ENCODE data around the gene MYCBPAP. TPM values are rescaled to one million over a fixed set of nuclear protein-coding genes. Genes with fewer than 3 reads are reported as not detected.

The MYCBPAP gene
- total RNA-seq, 1 experiment from 2014 or later: 2.7 TPM

- Mint-ChIP-seq H3K4me3 (ENCODE audit: unreplicated experiment) (no peak overlapping the region), H3K27me3 (ENCODE audit: insufficient read depth, unreplicated experiment) (no peaks in the 10 kb centered on the region), H3K9me3 (ENCODE audit: unreplicated experiment) (no peaks in the 10 kb centered on the region), H3K27ac (ENCODE audit: unreplicated experiment) (peak overlapping the region; percentile 0), H3K36me3 (ENCODE audit: insufficient read depth, unreplicated experiment) (peaks cover 19% of the 10 kb centered on the region), H3K4me1 (ENCODE audit: low read depth, unreplicated experiment) (no peaks in the 10 kb centered on the region)
- H3K27me3 ChIP-seq (replicated peaks; ENCODE audit: control insufficient read depth, insufficient read depth, low read length): no peaks in the 10 kb centered on the region
- H3K4me3 ChIP-seq (ENCODE audit: low read depth, low read length): no peak overlapping the region
- H3K9me3 ChIP-seq: no peaks in the 10 kb centered on the region
- ChIA-PET CTCF (interaction anchor here (0.6 to 1.3 kb wide), 3 partner anchors 11 to 70 kb away, joined by 3 to 4 read pairs (median 4); partner anchors contain the start of gene LRRC59), POLR2A (no interaction called here)
- no TSS peak for BruUV-seq (replicated peaks)
- H3K4me1 ChIP-seq: no peaks in the 10 kb centered on the region
- H3K36me3 ChIP-seq (ENCODE audit: control insufficient read depth, insufficient read depth, low read length): no peaks in the 10 kb centered on the region; the same call in 1 of the 2 replicates
- TF ChIP-seq, protein P1, sequence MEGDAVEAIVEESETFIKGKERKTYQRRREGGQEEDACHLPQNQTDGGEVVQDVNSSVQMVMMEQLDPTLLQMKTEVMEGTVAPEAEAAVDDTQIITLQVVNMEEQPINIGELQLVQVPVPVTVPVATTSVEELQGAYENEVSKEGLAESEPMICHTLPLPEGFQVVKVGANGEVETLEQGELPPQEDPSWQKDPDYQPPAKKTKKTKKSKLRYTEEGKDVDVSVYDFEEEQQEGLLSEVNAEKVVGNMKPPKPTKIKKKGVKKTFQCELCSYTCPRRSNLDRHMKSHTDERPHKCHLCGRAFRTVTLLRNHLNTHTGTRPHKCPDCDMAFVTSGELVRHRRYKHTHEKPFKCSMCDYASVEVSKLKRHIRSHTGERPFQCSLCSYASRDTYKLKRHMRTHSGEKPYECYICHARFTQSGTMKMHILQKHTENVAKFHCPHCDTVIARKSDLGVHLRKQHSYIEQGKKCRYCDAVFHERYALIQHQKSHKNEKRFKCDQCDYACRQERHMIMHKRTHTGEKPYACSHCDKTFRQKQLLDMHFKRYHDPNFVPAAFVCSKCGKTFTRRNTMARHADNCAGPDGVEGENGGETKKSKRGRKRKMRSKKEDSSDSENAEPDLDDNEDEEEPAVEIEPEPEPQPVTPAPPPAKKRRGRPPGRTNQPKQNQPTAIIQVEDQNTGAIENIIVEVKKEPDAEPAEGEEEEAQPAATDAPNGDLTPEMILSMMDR (IDR thresholded peaks at IDR 0.05; ENCODE audit: insufficient read depth in 1 of 2, low read depth in 1 of 2, low read length in 1 of 2, severe bottlenecking in 1 of 2, unreplicated experiment in 1 of 2): no peak
- intact Hi-C loops (cut with micrococcal nuclease; ENCODE audit: unreplicated experiment): no loop called here
- no peak for DNase-seq
Observed at GRCh38 chr17:50467114-50467854, 41.0 kb upstream of the MYCBPAP start.

GRCh38 chr17:50467855-50468303, 40.4 kb upstream of the MYCBPAP start:
- no peak for DNase-seq
- POLR2A ChIA-PET: interaction anchor here (0.6 kb wide), 2 partner anchors 10 to 104 kb away, joined by 3 read pairs; no protein-coding TSS in a partner anchor
- no peaks in the 10 kb centered on the region for H3K27me3 ChIP-seq (replicated peaks; ENCODE audit: control insufficient read depth, insufficient read depth, low read length)
- intact Hi-C loops (cut with micrococcal nuclease; ENCODE audit: unreplicated experiment): no loop called here
- no peaks in the 10 kb centered on the region for H3K4me1 ChIP-seq
- Mint-ChIP-seq H3K27me3 (ENCODE audit: insufficient read depth, unreplicated experiment) (no peaks in the 10 kb centered on the region), H3K9me3 (ENCODE audit: unreplicated experiment) (no peaks in the 10 kb centered on the region), H3K27ac (ENCODE audit: unreplicated experiment) (no peak overlapping the region), H3K4me1 (ENCODE audit: low read depth, unreplicated experiment) (no peaks in the 10 kb centered on the region), H3K36me3 (ENCODE audit: insufficient read depth, unreplicated experiment) (peaks cover 19% of the 10 kb centered on the region), H3K4me3 (ENCODE audit: unreplicated experiment) (no peak overlapping the region)
- no peaks in the 10 kb centered on the region; the same call in 1 of the 2 replicates for H3K36me3 ChIP-seq (ENCODE audit: control insufficient read depth, insufficient read depth, low read length)
- TF ChIP-seq, protein P1 (IDR thresholded peaks at IDR 0.05; ENCODE audit: insufficient read depth in 1 of 2, low read depth in 1 of 2, low read length in 1 of 2, severe bottlenecking in 1 of 2, unreplicated experiment in 1 of 2): no peak
- BruUV-seq (replicated peaks): no TSS peak
- no peak overlapping the region for H3K4me3 ChIP-seq (ENCODE audit: low read depth, low read length)
- H3K9me3 ChIP-seq: no peaks in the 10 kb centered on the region
- CTCF ChIA-PET: interaction anchor here (0.6 to 1.3 kb wide), 3 partner anchors 12 to 316 kb away, joined by 3 to 4 read pairs (median 3); partner anchors contain the start of gene LRRC59

DNA sequence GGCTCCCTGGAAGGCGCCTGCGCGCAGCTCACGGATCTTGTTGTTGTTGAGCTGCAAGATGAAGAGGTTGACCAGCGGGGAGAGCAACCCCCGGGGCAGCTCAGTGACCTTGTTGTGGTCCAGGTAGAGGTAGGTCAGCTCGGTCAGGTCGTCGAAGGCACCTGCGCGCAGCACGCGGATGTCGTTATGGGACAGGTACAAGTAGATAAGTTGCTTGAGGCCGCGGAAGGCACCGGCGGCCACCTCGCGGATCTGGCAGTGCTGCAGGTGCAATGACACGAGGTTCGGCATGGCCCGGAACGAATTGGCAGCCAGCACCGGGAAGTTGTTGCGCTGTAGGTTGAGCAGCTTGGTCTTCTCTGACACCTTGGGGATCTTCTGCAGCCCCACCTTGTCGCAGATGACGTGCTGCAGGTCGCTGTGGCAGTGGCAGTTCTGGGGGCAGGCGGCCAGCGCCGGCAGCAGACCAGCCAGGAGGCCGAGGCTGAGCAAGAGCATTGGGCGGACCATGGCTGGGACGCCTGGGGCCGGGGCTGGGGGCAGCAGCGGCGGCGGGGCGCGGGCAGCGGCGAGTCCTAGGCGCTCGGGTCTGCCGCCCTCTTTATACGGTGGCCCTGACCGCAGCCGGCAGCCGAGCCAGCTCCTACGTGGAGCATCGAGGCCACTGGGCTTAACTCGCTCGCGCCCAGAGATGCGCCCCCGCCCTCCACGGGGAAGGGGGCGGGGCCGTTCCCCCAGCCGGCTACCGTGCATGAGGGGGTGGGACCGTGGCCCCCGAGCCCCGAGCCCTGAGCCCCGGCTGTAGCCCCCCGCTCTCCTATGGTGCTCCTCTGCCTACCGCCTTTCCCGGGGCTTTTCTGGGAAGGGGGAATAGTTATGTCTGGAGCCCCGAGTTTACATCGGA, 39.7 kb upstream of the MYCBPAP start, which contains the start of gene CHAD:
Gene CHAD, minus strand, starts transcription at position 577 of the 904 bp plus-strand sequence. Its CDS starts 67 bp downstream, at position 510.
- Mint-ChIP-seq H3K36me3 (ENCODE audit: insufficient read depth, unreplicated experiment) (peaks cover 19% of the 10 kb centered on the region), H3K4me3 (ENCODE audit: unreplicated experiment) (no peak within 1 kb of the TSS), H3K27ac (ENCODE audit: unreplicated experiment) (no peak within 1 kb of the TSS), H3K4me1 (ENCODE audit: low read depth, unreplicated experiment) (no peaks in the 10 kb centered on the region), H3K9me3 (ENCODE audit: unreplicated experiment) (no peaks in the 10 kb centered on the region), H3K27me3 (ENCODE audit: insufficient read depth, unreplicated experiment) (no peaks in the 10 kb centered on the region)
- intact Hi-C loops (cut with micrococcal nuclease; ENCODE audit: unreplicated experiment): no loop called here
- Histone ChIP-seq H3K4me3 (ENCODE audit: low read depth, low read length) (no peak within 1 kb of the TSS), H3K27me3 (replicated peaks; ENCODE audit: control insufficient read depth, insufficient read depth, low read length) (no peaks in the 10 kb centered on the region), H3K36me3 (ENCODE audit: control insufficient read depth, insufficient read depth, low read length) (no peaks in the 10 kb centered on the region), H3K9me3 (no peaks in the 10 kb centered on the region), H3K4me1 (no peaks in the 10 kb centered on the region)
- POLR2A ChIA-PET: interaction anchor here (0.6 kb wide), 3 partner anchors 10 to 105 kb away, joined by 3 to 5 read pairs (median 3); no protein-coding TSS in a partner anchor
- BruUV-seq (replicated peaks): no TSS peak
- CTCF ChIA-PET: interaction anchor here (0.6 to 1.3 kb wide), 4 partner anchors 11 to 1542 kb away, joined by 3 to 5 read pairs (median 4); partner anchors contain the start of gene LRRC59
- TF ChIP-seq, protein P1 (IDR thresholded peaks at IDR 0.05; ENCODE audit: insufficient read depth in 1 of 2, low read depth in 1 of 2, low read length in 1 of 2, severe bottlenecking in 1 of 2, unreplicated experiment in 1 of 2): no peak
- DNase-seq: peak in 1 of 2 experiments; percentile 55
